Fibroblast of skin of left biceps (primary cell): ENCODE measurements around the gene SVEP1.

ENCODE experiments used
- DNase-seq, 2 experiments: peaks; one replicate each; pipeline ENCODE4 v3.0.0-alpha.2; 2013; ENCODE audit warnings: low read depth in 2 of 2

The SVEP1 gene

DNA sequence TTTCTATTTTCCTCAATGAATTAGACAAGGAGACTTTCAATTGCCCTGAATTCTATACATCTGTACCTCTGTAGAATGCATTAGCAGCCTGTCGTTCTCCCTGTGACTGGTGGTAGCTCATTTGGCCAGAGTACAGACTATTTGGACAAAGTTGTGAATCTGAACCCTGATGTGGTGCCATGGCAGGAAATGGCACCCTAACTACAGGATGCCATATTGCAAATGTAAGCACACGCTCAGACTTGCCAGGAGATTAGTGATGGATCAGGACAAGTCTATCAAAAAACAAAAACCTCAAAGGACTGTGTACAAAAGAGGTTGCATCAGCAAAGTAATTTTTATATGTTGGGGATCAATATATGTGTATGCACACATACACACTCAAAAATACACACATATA lies 58.3 kb downstream of the SVEP1 start:
- no peak for DNase-seq

DNA sequence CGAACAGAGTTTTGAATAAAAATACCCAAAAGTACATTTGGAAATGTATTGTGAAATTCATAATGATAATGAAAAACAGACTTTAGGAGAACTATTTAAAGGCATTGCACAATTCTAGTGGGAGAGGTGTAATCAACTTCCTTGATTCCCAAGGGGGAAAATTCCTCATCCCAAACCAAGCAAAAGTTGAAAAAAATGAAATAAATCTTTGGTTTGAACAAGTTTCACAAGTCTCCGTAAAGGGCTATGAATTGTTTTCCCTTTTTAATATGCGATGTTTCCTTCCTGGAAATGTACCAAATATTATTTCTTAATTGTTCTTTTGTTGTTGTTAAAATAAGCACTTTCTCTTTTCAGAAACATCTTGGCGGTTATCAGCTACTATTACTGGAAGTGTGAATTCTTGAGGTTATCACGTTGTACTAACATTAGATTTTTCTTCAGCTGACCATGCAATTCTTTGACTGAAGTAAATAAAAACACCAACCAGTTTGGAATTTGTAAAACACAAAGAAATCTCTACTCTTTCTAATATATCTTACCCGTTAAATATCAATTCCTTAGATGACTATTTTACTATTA lies 59.3 kb downstream of the SVEP1 start:
- peak; percentile 88 to 91 for DNase-seq

DNA sequence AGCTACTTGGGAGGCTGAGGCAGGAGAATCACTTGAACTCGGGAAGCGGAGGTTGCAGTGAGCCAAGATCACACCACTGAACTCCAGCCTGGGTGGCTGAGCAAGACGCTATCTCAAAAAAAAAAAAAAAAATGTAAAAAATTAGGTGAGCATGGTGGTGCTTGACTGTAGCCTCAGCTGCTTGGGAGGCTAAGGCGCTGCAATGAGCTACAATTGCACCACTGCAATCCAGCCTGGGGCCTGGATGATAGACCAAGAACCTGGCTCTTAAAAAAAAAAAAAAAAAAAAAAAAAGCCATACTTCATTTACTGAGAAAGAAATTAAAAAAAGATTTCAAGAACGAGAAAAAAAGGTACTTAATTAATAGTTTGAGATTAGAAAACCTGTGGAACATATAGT lies 62.1 kb downstream of the SVEP1 start:
- DNase-seq = no peak

DNA sequence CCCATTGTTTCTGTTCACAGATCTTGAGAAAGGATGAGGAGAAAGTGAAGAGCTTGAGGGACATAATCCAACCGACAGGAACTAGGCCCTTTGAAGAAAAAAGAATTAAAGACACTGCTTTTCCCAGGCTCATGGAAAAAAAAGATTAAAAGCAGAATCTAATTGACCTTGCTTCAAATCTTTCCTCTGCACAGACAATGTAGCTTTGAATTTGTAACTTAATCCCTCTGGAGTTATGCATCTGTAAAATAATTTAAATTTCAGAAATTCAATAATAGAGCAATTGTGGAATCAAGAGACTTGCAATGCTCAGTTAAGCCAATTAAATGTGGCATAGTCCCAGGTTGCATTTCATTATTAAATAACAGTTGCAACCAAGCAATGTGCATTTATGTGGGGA lies 64.6 kb downstream of the SVEP1 start:
- DNase-seq = no peak

DNA sequence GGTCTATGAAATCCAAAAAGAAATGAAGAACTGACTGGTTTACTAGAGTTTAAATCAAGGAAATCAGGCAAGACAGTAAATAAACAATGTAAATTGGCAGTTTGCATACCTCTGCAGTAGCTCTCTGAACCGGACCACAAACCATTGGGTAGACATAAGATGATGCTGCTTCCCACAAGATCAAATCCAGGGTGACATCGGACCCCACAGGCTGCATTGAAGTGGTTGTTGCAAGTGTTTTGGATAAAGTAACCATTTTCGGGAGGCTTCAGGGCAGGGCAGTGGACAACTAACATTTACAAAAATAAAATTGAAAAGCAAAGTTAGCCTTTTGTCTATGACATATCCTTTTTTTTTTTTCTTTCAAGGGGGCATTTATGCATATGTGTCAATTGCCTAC lies 66.7 kb downstream of the SVEP1 start:
- DNase-seq = no peak

DNA sequence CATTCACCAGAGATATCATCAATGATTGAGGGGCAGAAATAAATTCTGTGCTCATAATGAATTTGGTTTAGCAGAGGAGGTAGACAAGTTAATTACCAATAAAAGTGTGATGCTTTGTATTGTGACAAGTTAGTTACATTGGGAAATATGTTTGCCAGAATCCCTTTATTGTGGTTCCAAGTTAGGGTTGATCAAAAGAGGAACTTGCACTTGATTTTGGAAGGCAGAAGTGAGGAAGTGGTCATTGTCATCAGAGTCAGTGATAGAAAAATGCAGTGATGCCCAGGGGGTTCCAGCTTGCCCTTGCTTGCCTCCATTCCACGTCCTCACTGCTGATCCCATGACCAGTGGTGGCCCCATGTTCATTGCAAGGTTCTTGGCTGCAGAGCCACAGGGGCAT lies 69.7 kb downstream of the SVEP1 start:
- no peak for DNase-seq

DNA sequence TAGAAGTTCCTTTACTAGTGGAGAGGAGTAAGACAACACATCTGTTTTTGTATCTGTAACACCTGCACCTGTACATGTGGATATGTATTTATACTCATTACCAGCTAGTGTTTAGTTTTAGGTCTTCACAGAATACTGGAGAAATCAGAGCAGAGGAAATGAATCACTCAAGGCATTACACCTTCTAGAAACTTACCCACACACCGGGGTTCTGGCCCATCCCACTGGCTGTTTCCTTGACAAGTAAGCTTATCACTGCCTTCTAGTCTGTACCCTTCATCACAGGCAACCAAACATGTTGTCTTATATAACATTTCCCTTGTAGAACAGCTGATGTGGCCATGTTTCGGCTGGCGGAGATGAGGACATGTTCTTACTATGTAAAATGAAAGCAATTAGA lies 76.7 kb downstream of the SVEP1 start:
- DNase-seq = no peak

DNA sequence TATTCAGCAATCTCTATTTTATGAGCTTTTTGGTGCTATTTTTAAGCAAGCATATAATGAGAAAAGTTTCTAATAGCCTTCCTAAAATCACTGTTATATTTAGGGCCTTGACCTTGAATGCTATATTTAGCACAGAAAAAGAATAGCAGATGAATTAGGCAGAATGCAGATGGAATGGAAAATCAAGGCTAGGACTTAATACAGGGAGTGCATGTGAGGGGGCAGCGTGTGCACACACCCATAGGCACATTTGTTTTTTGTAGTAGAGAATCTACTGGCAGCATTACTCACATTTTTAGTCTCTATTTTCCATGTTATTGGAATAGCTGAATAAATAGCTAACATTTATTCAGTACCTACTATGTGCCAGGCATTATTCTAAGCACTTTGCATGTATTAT lies 79.9 kb downstream of the SVEP1 start:
- DNase-seq = no peak

DNA sequence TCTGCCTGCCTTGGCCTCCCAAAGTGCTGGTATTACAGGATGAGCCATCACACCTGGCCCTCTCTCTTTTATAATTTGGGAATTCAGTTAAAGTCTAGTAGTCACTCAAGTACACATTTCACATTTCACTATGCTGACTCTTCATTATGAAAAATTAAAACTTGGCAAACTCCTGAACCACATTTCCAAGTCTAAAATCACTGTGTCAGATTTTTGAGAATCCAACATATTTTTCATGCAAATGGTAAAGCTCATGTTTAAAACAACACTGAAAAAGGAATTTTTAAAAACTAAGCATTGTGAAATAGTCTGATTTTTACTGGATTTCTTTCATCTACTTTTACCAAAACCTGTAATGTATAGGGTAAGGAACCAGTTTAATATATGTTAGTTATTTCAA lies 92.3 kb downstream of the SVEP1 start:
- no peak for DNase-seq

DNA sequence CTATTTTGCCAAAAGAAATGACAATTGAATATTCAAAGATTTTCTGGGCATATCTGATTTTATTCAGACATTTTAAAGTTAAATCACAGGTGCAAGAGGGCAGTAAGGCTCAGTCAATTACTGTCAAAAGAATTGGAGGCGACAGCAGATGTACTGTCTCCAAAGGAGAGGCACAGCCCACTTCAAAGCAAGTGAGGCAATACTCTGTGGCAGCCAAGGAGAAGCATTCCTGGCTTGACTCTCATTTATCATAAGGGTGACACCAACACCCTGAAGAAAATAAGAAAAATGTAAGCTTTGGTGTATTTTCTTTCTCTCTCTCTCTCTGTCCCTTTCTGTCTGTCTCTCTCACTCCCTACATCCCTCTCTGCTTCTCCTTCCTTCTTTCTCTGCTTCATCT lies 93.3 kb downstream of the SVEP1 start:
- DNase-seq = no peak

DNA sequence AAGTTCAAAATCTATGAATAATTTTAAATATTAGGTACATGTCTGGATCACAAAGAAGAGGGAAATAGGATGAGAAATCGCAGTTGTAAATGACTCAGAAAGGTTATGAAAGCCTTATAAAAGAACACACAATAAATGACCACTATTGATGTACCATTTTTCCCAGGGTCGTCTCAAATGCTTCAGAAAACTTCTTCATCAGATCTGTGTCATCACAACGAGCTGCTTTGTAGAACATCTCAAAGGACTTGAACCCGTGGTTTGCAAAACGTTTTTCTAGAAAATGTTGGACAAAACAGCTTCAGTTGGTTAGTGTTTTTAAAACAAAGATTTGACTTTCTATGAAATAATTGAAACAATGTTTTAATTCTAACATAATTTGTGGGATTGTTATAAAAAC lies 100.1 kb downstream of the SVEP1 start:
- DNase-seq = no peak

DNA sequence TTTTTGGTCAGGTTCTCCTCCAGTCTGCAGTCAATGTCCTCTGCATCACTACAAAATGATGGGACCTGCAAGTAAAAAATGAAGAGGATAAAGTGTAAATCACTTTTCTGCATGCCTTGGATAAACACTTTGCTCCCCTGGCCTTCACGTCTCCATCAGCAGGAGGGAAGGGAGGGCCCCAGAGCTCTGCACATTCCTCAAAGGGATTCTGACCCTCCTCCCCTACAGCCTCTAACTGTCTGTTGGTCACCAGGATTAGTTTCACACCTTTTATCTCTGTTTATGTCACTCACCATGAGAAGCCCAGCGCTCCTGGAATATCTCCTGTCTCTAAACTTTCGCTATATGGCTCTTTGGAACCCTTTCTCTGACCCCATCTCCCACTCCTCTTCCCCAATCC lies 103.3 kb downstream of the SVEP1 start:
- no peak for DNase-seq

DNA sequence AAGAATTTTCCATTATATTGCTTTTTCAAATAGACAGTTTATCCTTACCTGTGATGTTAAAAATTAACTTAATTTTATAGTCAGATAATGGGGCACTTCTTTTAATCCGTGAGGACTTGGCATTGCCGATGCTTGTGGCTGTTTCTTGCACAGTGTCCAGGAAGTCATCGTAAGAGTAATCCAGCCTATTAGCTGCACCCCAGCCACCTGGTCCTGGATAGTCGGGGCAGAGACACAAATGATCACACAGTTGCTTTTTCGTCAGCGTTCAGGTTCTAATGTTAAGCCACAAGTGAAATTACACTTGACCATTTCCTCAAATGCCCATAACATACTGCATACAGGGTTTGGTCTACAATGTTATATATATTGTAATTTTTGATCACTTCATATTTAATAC lies 107.4 kb downstream of the SVEP1 start:
- no peak for DNase-seq

DNA sequence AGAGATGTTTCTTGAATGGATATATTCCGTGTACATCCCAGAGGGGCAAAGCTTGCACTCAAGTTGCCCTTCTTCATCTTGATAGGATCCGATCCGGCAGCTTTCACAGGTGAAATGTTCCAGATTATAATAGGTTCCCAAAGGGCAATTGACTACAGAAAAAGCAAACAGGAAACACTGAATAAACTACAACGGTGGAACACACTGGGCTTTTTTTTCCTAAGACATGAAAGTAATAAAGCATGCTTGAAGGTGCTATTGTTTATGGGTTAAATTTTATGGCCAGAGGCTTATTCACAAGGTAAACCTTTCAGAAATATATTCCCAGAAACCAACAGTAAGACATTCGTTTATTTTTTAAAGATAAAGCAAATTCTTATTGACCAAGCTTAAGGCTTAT lies 110.6 kb downstream of the SVEP1 start:
- no peak for DNase-seq

DNA sequence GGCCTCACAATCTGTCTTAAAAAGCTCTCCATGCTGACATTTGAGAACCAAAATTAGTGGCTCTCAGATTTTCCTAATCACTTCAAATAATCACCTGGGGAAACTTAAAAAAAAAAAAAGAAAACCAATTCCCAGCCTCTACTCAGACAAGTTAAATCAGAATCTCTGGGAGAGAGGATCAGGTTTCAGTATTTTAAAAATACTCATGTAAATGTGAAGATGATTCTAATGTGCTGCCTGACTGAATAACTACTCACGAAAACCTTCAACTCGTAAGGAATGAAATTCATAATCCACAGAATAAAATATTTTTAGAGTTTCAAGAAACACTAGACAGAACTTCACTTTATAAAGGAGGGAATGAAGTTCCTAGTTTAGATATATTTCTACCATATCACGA lies 114.4 kb downstream of the SVEP1 start:
- DNase-seq = no peak

DNA sequence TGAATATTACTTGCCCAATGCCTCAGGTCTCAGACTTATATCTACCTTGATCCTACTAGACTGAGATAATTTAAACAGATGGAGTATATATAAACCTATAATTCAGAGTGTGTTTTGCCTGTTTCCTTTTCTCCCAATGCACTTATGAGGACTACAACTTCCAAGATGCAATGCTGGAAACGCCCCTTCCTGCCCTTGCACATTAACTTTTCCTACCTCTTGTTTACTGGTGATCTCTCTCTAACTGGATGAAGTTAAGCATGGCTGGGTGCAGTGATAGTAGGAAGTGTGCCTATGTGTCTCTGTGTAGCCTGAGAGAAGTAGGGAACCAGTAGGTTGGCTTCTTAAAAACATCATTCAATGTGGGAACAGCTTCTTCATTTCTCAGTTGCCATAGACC lies 115.2 kb downstream of the SVEP1 start:
- DNase-seq = no peak

DNA sequence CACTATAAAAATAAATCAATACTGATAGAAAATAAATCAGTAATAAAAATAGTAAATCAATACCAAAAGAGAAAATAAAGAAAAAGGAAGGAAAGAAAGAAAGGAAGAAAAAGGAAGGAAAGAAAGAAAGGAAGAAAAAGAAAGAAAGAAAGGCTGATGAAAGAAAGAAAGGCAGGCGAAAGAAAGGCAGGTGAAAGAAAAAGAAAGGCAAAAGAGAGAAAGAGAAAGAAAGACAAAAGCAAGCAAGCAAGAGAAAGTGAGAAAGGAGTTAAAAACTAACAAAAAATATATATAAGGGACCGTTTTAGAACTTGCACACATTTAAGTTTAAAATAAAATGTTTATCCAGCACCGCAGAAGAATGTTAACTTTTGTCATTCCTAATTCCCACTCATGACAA lies 116.0 kb downstream of the SVEP1 start:
- DNase-seq = no peak

DNA sequence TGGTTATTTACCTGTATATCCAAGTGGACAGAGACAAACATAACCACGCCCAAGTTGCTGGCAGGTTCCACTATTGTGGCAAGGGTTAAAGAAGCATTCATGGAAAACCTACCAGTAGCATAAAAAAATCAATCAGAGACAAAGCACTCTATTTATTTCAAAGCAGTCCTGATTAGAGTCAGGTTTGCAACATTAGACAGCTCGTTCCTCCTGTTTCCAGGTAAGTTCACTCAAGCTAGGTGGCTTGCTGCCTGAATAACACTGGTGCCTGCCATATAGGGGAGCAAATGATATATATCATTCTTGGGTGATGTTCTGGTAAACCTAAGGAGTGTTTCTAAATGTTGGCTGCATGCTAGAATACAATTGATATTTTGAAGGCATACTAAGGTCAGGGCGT lies 122.3 kb downstream of the SVEP1 start:
- DNase-seq = no peak

DNA sequence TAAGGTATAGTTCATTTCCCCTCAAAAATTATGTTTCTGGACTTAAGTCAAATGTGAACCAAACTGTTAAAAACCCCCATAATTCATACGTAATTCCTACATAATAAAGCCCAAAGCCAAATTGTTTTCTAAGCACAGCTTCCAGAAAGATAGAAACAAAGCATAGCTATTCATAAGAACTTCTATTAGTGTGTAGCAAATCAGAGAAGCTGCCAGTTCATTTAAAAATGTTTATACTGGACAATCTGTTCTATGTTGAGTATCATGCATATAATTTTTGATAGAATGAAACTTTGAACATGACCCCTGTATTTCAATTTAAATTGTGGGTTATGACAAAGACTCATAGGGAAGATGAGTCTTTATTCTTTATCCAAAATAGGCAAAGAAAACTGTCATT lies 122.9 kb downstream of the SVEP1 start:
- DNase-seq = no peak

DNA sequence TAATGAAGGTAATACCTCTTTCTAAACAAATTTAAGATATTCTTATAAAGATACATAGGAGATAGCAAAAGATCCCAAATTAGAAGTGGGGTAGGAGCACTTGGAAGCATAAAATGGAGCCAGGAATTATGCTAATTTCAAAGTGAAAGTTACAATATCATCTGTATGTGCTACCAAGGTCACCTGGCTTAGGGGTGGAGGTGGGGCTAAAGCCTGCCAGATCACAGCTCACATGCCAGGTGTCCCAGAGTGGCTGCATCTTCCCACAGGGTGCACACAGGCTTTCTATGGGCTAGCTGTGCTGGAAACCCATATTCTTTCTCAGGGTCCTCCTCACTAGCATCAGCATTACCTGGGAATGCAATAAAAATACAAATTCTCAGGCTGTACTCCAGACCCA lies 123.7 kb downstream of the SVEP1 start:
- no peak for DNase-seq

DNA sequence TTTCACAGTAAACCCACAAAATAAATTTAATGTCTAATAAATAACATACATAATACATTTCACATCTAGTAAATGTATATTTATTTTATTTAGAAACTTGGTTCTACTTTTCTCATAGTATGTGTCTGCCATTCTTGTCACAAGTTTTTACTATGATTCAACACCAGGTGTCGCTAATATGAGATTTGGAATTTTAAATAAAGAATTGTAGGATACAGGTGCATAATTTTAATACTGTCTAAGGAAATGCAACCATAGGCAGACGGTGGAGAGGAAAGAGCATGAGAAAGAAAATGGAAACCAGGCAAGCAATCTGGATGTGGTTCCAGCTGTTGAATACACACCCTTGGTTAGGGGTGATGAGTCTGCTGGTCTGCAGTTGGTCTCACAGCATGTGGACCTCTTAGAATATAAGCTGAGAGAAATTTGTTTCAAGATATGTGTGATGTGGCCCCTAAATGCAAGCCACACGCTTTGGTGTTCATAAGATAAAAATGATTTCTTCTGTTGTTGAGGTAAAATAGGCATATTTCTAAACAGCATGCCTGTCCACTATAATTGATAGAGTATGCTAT lies 127.2 kb downstream of the SVEP1 start:
- DNase-seq = no peak

DNA sequence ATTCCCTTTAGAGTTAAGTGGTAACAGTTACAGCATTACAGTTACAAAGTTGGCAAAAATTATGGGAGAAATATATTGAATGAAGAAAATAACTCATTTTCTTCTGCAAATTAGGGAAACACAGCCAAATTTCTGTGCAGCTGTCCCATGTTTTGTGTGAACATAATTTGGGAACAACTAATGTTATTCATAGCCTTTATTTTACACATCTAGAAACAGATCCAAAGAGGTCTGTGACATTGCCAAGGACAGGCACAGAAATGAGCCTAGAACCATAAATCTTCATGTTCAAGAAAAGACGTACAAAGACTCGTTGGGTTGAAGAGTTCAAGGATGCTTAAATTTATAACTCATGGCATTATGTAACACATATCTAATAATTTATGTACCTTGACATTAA lies 127.8 kb downstream of the SVEP1 start:
- DNase-seq = no peak

DNA sequence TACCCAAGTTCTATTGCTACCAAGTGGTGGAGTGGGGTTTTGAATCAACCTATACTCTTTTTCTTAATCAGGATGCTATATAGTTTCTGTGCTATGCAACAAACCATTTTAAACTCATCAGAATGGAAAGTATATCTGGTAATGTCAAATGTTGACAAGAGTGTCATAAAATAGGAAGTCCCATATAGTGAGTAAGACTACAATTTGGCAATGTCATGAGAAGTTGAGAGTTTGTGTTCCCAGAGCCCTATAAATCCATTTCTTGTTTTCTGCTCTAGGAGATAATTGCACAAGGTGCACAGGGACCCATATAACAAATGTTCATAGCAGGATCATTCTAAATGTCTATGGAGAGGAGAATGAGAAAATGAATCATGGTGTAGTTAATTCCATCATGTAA lies 132.1 kb downstream of the SVEP1 start:
- no peak for DNase-seq

DNA sequence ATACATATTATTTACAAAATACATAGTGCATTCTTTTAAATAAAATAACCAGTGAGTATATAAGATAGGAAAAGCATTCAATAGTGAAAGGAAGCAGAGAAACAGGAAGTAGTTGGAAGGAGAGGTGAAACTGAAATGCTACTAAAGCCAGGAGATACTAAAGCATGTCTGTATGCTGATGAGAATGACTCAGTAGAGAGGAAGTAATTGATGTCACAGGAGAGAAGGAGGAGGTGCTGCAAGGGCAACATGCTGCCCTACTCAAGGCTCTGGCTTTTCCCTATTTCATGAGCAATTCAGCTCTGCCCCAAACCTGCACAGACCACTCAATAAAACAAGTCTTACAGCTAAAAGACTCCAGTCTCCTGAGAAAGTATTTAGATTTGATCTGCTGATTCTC lies 133.4 kb downstream of the SVEP1 start:
- DNase-seq = no peak
